ENCODE data around the gene CDK13. TPM values are rescaled to one million over a fixed set of nuclear protein-coding genes. Genes with fewer than 3 reads are reported as not detected.

CDK13 gene
- total and polyA plus RNA-seq, 2 donors (not counting 3 experiments of a cell fraction or from before 2014, with no cell fraction given) = 24.5 to 56.7 TPM

DNA sequence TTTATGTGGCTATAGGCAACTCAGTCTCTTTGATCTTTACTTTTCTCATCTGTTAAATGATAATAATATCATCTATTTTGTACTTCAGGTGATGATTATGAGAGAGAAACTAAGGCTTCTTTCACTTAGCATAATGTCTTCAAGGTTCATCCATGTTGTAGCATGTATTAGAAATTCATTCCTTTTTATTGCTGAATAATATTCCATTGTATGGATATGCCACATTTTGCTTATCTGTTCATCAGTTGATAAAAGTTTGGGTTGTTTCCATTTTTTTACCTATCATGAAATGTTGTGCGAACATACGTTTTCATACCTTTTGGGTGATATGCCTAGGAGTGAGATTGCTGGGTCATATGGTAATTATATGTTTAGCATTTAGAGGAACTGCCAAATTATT is 7.2 kb upstream of the CDK13 start:
- Histone ChIP-seq H4K20me1 (replicated peaks; ENCODE audit: control insufficient read depth, extremely low read depth, insufficient read depth, low read length) (no peaks in the 10 kb centered on the region), H3K9me3 (replicated peaks; ENCODE audit: control insufficient read depth, insufficient read depth, low read length) (no peaks in the 10 kb centered on the region), H3K4me2 (ENCODE audit: insufficient read depth, low read length) (no peak overlapping the region), H3K4me1 (ENCODE audit: control insufficient read depth, extremely low read depth, insufficient read depth, low read length) (no peaks in the 10 kb centered on the region), H3K9ac (replicated peaks; ENCODE audit: extremely low read depth, insufficient read depth, low read length) (no peak overlapping the region), H3K27me3 (ENCODE audit: control insufficient read depth in 2 of 2, insufficient read depth in 2 of 2, low read length in 2 of 2) (no peaks in the 10 kb centered on the region), H3K36me3 (ENCODE audit: control insufficient read depth in 2 of 2, extremely low read depth in 1 of 2, insufficient read depth in 2 of 2, low read length in 2 of 2) (no peaks in the 10 kb centered on the region), H3K9me1 (replicated peaks; ENCODE audit: control insufficient read depth, extremely low read depth, insufficient read depth, low read length) (no peaks in the 10 kb centered on the region), H3K4me3 (replicated peaks in 1 of 3; ENCODE audit: insufficient read depth in 1 of 3, low read depth in 1 of 3, low read length in 3 of 3) (no peak overlapping the region), H3K79me2 (ENCODE audit: control insufficient read depth, insufficient read depth, low read length) (no peaks in the 10 kb centered on the region), H3K27ac (ENCODE audit: insufficient read depth, low read depth, low read length) (no peak overlapping the region), H2AFZ (ENCODE audit: low read depth, low read length) (no peak overlapping the region)
- no peak for FAIRE-seq
- ChIA-PET CTCF (interaction anchor here (0.9 to 2.0 kb wide), 2 partner anchors 47 to 362 kb away, joined by 3 to 6 read pairs; no protein-coding TSS in a partner anchor), POLR2A (no interaction called here)
- TF ChIP-seq MAX (IDR thresholded peaks at IDR 0.05; ENCODE audit: insufficient read depth, insufficient read length) (no peak), EZH2 (IDR thresholded peaks at IDR 0.05; ENCODE audit: borderline replicate concordance, low read depth, low read length, severe bottlenecking) (no peak), POLR2A (IDR thresholded peaks at IDR 0.05; ENCODE audit: low read depth, low read length) (no peak), FOS (IDR thresholded peaks at IDR 0.05; ENCODE audit: borderline replicate concordance, insufficient read depth, low read length) (no peak), MYC (IDR thresholded peaks at IDR 0.05; ENCODE audit: low read depth, low read length) (no peak), GATA2 (IDR thresholded peaks at IDR 0.05; ENCODE audit: insufficient read depth, insufficient read length, low read depth, low read length) (no peak)
- TF ChIP-seq, protein P1, sequence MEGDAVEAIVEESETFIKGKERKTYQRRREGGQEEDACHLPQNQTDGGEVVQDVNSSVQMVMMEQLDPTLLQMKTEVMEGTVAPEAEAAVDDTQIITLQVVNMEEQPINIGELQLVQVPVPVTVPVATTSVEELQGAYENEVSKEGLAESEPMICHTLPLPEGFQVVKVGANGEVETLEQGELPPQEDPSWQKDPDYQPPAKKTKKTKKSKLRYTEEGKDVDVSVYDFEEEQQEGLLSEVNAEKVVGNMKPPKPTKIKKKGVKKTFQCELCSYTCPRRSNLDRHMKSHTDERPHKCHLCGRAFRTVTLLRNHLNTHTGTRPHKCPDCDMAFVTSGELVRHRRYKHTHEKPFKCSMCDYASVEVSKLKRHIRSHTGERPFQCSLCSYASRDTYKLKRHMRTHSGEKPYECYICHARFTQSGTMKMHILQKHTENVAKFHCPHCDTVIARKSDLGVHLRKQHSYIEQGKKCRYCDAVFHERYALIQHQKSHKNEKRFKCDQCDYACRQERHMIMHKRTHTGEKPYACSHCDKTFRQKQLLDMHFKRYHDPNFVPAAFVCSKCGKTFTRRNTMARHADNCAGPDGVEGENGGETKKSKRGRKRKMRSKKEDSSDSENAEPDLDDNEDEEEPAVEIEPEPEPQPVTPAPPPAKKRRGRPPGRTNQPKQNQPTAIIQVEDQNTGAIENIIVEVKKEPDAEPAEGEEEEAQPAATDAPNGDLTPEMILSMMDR (IDR thresholded peaks at IDR 0.05; ENCODE audit: extremely low read depth in 1 of 2, insufficient read depth in 1 of 2, low read depth in 1 of 2, low read length in 2 of 2) = no peak
- dilution Hi-C loops (cut with MboI; ENCODE audit: extremely low pct_ligation_motif_present, low sequenced_read_pairs) (no loop called here), intact Hi-C loops (cut with micrococcal nuclease) (loop anchor here (10.0 kb wide), 1 partner anchor 1762 kb away; the partner anchor contains the start of gene INHBA)
- no peak for DNase-seq (ENCODE audit: low read depth, low spot score)
- no TSS peak for BruUV-seq (replicated peaks)
